HepG2 (cell line): ENCODE data around the gene FAM117B. TPM values are rescaled to one million over a fixed set of nuclear protein-coding genes. Genes with fewer than 3 reads are reported as not detected.

Source experiments
- CREB1 ChIP-seq, 2 experiments: fragments of 450-650 bp in 1 of 2; IDR thresholded peaks; 2 replicates each; pipeline ENCODE4 v1.6.1; 2016 to 2017; ENCODE audit warnings: control low read depth in 1 of 2, mild to moderate bottlenecking in 1 of 2, missing compliant biosample characterization in 1 of 2, missing genetic modification characterization in 1 of 2
- GATA4 ChIP-seq: sonication (generic); IDR thresholded peaks from 2 replicates; pipeline ENCODE4 v1.6.1; 2016; ENCODE audit warnings: antibody characterized with exemption, low read depth, borderline replicate concordance
- GMEB1 ChIP-seq: sonication (generic); formaldehyde crosslinking; IDR thresholded peaks from 2 replicates; pipeline ENCODE4 v1.5.1; 2020; ENCODE audit warnings: missing genetic modification reagents, mild to moderate bottlenecking, borderline replicate concordance
- HIVEP1 ChIP-seq: sonication (generic); formaldehyde crosslinking; IDR thresholded peaks from 2 replicates; pipeline ENCODE4 v1.4.0; 2020; ENCODE audit warnings: mild to moderate bottlenecking, missing genetic modification reagents
- KAT7 ChIP-seq: IDR thresholded peaks from 2 replicates; pipeline ENCODE4 v1.6.1; 2018; ENCODE audit warnings: borderline replicate concordance, missing compliant biosample characterization
- NAIF1 ChIP-seq: sonication (generic); formaldehyde crosslinking; IDR thresholded peaks from 2 replicates; pipeline ENCODE4 v1.5.0; 2020; ENCODE audit warnings: mild to moderate bottlenecking, missing genetic modification reagents, borderline replicate concordance
- NCOA1 ChIP-seq: sonication (generic); formaldehyde crosslinking; IDR thresholded peaks from 2 replicates; pipeline ENCODE4 v1.9.0; 2021; ENCODE audit warnings: missing genetic modification reagents
- PAWR ChIP-seq: sonication (generic); formaldehyde crosslinking; IDR thresholded peaks from 2 replicates; pipeline ENCODE4 v1.4.0; 2020; ENCODE audit warnings: missing genetic modification reagents, mild to moderate bottlenecking, borderline replicate concordance
- POLR2A ChIP-seq, 2 experiments: IDR thresholded peaks; 2 replicates each; pipeline ENCODE4 v1.6.1; 2011; ENCODE audit warnings: low read depth in 2 of 2, low read length in 2 of 2, mild to moderate bottlenecking in 1 of 2, moderate library complexity in 1 of 2; ENCODE audit not compliant: insufficient read depth in 1 of 2
- PRPF4 ChIP-seq: fragments of 200-400 bp; formaldehyde crosslinking; IDR thresholded peaks from 2 replicates; pipeline ENCODE4 v1.6.1; 2016; ENCODE audit warnings: low read length, low read depth; ENCODE audit not compliant: poor library complexity, severe bottlenecking
- YY1 ChIP-seq: IDR thresholded peaks from 2 replicates; pipeline ENCODE4 v1.6.1; 2011; ENCODE audit warnings: low read length, low read depth, moderate library complexity, mild to moderate bottlenecking; ENCODE audit not compliant: insufficient read depth, insufficient replicate concordance
- ZBTB42 ChIP-seq: sonication (generic); formaldehyde crosslinking; IDR thresholded peaks from 2 replicates; pipeline ENCODE4 v1.5.0; 2020; ENCODE audit warnings: mild to moderate bottlenecking, missing genetic modification reagents
- ZSCAN29 ChIP-seq: sonication (generic); formaldehyde crosslinking; conservative IDR thresholded peaks from 2 replicates; pipeline ENCODE4 v1.4.0; 2020; ENCODE audit warnings: mild to moderate bottlenecking, missing genetic modification reagents
- polyA plus RNA-seq, 8 experiments: library from polyadenylated mRNA; depleted of rRNA in 3 of 8; stranded (reverse) in 7 of 8; unstranded in 1 of 8; fragments of >200 nt; fragmentation: Illumina TruSeq in 4 of 8; extraction: Trizol in 4 of 8; gene quantifications; 2 replicates each; pipeline versions ENCODE4 v1.2.1 to v1.2.3, GENCODE V29; 2011 to 2016; ENCODE audit warnings: low read depth in 4 of 8, missing spikeins in 1 of 8, mixed read lengths in 1 of 8; ENCODE audit not compliant: insufficient read depth in 1 of 8
- total RNA-seq, 5 experiments: library from RNA; depleted of rRNA; stranded (reverse); fragments of >200 nt; fragmentation: Illumina TruSeq; extraction: Trizol; gene quantifications; 2 replicates each; pipeline ENCODE4 v1.2.3, GENCODE V29; 2016; ENCODE audit warnings: low read depth in 1 of 5
- TF ChIP-seq, protein P1 (sequence below): sonication (generic); formaldehyde crosslinking; IDR thresholded peaks from 2 replicates; pipeline ENCODE4 v1.4.0; 2020; ENCODE audit warnings: missing genetic modification reagents, mild to moderate bottlenecking, borderline replicate concordance
- TF ChIP-seq, protein P2 (sequence below): sonication (generic); formaldehyde crosslinking; IDR thresholded peaks from 2 replicates; pipeline ENCODE4 v1.5.0; 2020; ENCODE audit warnings: missing genetic modification reagents
- TF ChIP-seq, protein P3 (sequence below): sonication (generic); formaldehyde crosslinking; IDR thresholded peaks from 2 replicates; pipeline ENCODE4 v1.9.0; 2022; ENCODE audit warnings: low read depth, missing genetic modification reagents
- TF ChIP-seq, protein P4 (sequence below): sonication (generic); formaldehyde crosslinking; IDR thresholded peaks from 2 replicates; pipeline ENCODE4 v1.8.1; 2023; ENCODE audit warnings: mild to moderate bottlenecking, inconsistent platforms, moderate library complexity, missing genetic modification reagents, borderline replicate concordance

The FAM117B gene
- total and polyA plus RNA-seq, 2 of the 13 experiments (the other 11 are each of a cell fraction or from before 2014, with no cell fraction given) = 5.8 to 11.0 TPM

DNA sequence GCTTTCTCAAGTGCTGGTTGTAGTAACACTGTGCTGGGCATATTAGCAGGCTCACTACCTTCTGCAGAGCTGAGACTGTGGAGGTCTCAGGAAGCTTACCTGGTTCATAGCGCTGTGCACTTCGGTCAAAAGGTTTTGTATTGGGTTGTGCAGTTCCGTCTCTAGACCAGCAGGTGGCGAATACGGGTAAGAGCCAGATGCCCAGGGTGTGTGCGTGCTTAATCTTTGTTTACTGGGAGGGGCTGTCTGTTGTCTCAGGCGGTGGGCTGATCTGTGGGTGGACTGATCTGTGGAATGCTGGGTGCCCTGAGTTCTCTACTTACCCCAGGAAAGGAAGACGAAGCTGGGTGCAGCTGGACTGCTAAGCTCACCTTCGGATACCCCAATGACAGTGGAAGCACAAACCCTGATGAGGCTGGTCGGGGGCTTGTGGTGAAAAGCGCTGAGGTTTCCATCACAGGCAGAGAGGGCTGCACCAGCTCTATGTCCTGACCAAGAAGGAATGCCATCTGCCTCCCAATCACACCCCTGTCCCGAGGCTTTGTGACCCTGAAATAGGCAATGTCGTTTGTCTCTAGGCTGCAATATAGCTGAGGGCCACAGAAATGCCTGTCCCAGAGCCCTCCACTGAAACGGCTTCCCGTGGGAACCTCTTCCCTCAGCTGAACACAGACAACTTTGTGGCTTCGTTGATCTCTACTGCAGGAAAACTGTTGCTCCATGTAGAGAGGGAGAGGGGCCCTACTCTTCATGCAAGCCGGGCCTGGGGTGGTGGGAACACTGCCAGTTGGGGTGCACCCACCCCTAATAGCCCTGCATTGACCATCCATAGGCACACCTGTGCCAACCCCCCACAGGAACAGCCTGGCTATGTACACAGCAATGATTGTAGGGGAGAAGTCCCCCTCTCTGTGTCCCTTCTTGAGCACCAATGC lies 45.9 kb upstream of the FAM117B start (continued):
- TF ChIP-seq YY1 (peak; percentile 43), KAT7 (CRISPR knock-in tag) (no peak; the same call in 1 of the 2 replicates), POLR2A (IDR thresholded peaks at IDR 0.05; ENCODE audit: insufficient read depth in 1 of 2, low read depth in 2 of 2, low read length in 2 of 2) (peak in 1 of 2 experiments; percentile 54; a peak in 2 of 4 replicates), PRPF4 (no peak), PAWR (no peak), GATA4 (peak; percentile 41; the same call in 1 of the 2 replicates), GMEB1 (CRISPR knock-in tag) (peak; percentile 72; the same call in 1 of the 2 replicates), HIVEP1 (CRISPR knock-in tag) (no peak), ZSCAN29 (peak; percentile 60; the same call in 1 of the 2 replicates), ZBTB42 (CRISPR knock-in tag) (no peak), NCOA1 (CRISPR knock-in tag) (0 out of 2 replicates have a peak, but pooled peaks have one; percentile 8), CREB1 (IDR thresholded peaks at IDR 0.05) (no peak), CREB1 (CRISPR knock-in tag; IDR thresholded peaks at IDR 0.05) (peak; percentile 50; the same call in 1 of the 2 replicates), NAIF1 (CRISPR knock-in tag) (no peak)
- TF ChIP-seq, protein P1, sequence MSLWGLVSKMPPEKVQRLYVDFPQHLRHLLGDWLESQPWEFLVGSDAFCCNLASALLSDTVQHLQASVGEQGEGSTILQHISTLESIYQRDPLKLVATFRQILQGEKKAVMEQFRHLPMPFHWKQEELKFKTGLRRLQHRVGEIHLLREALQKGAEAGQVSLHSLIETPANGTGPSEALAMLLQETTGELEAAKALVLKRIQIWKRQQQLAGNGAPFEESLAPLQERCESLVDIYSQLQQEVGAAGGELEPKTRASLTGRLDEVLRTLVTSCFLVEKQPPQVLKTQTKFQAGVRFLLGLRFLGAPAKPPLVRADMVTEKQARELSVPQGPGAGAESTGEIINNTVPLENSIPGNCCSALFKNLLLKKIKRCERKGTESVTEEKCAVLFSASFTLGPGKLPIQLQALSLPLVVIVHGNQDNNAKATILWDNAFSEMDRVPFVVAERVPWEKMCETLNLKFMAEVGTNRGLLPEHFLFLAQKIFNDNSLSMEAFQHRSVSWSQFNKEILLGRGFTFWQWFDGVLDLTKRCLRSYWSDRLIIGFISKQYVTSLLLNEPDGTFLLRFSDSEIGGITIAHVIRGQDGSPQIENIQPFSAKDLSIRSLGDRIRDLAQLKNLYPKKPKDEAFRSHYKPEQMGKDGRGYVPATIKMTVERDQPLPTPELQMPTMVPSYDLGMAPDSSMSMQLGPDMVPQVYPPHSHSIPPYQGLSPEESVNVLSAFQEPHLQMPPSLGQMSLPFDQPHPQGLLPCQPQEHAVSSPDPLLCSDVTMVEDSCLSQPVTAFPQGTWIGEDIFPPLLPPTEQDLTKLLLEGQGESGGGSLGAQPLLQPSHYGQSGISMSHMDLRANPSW (CRISPR knock-in tag) = no peak
- TF ChIP-seq, protein P2, sequence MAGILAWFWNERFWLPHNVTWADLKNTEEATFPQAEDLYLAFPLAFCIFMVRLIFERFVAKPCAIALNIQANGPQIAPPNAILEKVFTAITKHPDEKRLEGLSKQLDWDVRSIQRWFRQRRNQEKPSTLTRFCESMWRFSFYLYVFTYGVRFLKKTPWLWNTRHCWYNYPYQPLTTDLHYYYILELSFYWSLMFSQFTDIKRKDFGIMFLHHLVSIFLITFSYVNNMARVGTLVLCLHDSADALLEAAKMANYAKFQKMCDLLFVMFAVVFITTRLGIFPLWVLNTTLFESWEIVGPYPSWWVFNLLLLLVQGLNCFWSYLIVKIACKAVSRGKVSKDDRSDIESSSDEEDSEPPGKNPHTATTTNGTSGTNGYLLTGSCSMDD (CRISPR knock-in tag) = no peak
- TF ChIP-seq, protein P3, sequence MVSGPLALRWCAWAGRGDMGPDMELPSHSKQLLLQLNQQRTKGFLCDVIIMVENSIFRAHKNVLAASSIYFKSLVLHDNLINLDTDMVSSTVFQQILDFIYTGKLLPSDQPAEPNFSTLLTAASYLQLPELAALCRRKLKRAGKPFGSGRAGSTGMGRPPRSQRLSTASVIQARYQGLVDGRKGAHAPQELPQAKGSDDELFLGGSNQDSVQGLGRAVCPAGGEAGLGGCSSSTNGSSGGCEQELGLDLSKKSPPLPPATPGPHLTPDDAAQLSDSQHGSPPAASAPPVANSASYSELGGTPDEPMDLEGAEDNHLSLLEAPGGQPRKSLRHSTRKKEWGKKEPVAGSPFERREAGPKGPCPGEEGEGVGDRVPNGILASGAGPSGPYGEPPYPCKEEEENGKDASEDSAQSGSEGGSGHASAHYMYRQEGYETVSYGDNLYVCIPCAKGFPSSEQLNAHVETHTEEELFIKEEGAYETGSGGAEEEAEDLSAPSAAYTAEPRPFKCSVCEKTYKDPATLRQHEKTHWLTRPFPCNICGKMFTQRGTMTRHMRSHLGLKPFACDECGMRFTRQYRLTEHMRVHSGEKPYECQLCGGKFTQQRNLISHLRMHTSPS = peak; percentile 38; the same call in 1 of the 2 replicates
- TF ChIP-seq, protein P4, sequence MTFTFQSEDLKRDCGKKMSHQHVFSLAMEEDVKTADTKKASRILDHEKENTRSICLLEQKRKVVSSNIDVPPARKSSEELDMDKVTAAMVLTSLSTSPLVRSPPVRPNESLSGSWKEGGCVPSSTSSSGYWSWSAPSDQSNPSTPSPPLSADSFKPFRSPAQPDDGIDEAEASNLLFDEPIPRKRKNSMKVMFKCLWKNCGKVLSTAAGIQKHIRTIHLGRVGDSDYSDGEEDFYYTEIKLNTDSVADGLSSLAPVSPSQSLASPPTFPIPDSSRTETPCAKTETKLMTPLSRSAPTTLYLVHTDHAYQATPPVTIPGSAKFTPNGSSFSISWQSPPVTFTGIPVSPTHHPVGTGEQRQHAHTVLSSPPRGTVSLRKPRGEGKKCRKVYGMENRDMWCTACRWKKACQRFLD (CRISPR knock-in tag) = peak; percentile 69; the same call in 1 of the 2 replicates
